HG03060 (cell line): ENCODE results near the gene CLP1.

Experiments used
- ATAC-seq: cut with Tn5 transposase; IDR thresholded peaks from one replicate; pipeline ENCODE4 v1.9.1; 2021; ENCODE audit warnings: low read depth, moderate number of reproducible peaks; ENCODE audit not compliant: unreplicated experiment

The CLP1 gene

DNA sequence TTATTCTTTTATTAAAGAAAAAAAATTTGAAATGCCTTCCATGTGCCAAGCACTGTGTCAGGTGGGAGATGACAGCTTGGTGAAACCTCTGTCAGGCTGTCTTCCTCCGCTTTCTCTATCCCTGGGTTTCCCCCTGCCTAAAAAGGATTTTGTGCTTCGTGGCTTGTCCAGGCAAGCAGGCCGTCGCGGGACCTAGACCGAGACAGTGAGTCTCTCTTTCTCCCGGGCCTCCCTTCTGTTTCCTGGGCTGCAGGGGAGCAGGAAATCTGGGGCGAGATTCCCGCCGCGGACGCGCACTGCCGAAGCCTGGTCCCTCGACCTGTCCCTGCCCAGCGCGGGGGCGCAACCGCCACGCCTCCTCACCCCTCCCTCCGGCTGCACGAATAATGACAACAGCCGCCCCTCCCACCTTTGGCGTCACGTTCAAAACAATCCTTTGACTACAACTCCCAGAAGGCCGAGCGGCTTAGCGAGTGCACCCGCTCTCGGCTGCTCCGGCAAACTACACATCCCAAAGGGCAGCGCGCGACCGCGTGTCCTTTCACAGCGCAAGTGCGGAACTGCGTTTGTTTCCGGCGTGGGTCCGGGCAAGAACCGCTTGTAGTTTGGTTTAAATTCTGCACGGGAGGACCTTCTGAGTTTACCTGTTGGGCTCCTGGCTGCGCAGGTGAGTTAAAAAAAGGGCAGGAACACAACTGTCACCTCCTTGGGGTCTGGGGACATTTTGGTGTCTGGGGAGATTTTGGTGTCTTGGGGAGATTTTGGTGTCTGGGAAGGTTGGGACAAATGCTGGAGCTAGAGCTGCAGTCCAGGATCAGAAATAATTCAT lies at the start of gene CLP1:
Gene CLP1, plus strand, starts transcription at position 569 of the 829 bp plus-strand sequence. CDS start 1,715 bp downstream, outside the sequence.
- ATAC-seq: peak; percentile 100

DNA sequence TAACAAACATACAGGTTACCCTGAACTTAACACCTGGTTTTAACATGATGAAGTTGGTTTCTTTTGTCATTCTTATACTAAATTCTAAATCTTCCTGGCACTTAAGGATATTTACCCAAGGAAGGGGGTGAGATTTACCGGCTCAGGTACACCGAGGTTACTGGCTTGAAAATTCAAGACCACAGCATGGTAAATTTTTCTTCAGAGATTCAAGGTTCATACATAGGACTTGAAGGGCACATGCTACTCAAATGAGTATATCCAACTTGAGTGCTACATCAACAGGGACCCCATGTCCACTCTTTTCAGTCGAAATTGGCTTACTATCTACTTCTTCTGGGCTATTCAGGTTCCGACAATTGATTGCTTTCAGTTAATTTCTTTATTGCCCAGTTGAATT lies 47.4 kb upstream of the CLP1 start:
- ATAC-seq: no peak

DNA sequence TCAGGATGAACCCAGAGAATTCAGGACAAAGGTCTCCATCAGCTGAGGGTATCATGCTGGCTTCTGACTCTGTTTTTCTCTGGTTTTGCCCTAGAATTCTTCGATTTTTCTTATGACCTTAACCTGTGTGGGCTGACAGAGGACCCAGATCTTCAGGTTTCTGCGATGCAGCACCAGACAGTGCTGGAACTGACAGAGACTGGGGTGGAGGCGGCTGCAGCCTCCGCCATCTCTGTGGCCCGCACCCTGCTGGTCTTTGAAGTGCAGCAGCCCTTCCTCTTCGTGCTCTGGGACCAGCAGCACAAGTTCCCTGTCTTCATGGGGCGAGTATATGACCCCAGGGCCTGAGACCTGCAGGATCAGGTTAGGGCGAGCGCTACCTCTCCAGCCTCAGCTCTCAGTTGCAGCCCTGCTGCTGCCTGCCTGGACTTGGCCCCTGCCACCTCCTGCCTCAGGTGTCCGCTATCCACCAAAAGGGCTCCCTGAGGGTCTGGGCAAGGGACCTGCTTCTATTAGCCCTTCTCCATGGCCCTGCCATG lies 43.3 kb upstream of the CLP1 start:
- ATAC-seq: no peak

DNA sequence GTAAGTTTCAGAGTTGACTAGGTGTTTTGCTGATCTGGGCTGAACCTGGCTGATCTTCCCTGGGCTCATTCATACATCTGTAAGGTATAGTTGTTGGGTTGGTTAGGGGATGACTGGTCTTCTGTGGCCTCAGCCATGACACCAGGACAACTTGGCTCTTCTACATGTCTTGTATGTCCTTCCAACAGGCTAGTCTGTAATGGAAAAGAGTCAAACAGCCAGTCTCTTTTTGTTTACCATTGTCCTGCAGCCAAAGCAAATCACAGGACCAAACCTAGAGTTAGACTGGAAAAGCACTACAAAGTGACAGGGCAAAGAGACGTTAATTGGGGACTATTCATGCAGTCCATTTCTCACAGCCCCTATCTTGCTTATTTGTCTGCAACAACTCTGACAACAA lies 42.3 kb upstream of the CLP1 start:
- no peak for ATAC-seq

DNA sequence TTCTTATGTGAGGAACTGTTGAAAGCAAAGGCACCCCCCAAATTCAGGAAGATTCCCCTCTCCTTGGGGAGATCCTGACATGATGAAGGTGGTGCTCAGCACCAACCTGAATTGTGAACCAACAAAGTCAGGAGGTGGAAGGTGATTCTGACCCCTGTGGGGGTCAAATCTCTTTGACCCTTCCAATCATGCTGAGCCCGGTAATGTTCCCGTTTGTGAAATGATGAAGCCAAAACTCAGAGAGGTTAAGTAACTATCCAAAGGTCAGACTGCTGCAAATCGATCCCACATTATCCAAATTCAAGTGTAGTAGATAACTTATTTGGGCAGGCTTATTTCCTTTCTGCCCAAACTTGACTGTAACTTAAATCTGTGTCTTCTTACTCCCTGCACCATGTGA lies 41.0 kb upstream of the CLP1 start:
- no peak for ATAC-seq

DNA sequence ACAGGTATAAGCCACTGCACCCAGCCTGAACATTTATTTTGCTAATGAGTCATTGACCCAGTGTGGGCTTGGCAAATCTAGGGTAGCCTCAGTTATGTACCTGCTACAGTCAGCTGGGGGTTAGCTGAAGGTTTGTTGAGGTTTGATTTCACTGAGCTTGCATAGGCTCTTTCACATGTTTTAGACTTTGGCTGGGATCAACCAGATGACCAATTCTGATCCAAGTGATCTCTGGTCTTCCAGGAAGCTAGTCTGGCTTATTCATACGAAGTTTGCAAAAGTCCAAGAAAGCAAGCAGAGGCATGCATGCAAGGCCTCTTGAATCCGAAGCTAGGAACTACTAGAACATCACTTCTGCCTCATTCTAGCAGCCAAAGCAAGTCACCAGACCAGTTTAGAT lies 39.1 kb upstream of the CLP1 start:
- no peak for ATAC-seq

DNA sequence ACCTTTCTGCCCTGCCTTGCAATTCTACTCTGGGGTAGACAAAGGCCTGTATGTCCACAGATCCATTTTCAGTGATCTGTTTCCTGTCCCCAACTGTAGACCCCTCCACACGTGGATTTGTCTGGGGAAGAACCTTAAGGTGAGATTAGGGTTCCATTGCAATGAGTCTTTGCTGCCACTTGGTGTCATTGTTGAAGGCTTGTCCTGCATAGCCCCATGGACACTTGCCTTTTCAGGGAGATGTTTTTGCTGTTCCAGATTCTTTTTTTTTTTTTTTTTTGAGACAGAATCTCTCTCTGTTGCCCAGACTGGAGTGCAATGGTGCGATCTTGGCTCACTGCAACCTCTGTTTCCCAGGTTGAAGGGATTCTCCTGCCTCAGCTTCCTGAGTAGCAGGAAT lies 38.2 kb upstream of the CLP1 start:
- no peak for ATAC-seq

DNA sequence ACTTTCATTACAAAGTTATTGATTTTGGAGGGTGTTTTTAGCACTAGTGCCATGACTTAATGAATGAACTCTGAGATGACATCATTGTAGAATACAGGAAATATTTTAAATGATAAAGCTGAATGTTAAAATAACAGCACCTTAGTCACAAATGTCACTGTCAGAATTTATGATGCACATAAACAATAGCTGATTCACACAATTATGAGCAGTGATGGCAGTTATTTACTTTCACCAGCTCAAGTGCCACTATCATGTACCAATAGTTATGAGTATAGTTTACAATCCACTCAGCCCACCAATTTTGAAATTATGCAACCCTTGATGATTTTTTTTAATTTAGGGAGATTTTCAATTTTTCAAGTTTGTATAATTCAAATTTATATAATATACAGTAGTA lies 37.1 kb upstream of the CLP1 start:
- no peak for ATAC-seq

DNA sequence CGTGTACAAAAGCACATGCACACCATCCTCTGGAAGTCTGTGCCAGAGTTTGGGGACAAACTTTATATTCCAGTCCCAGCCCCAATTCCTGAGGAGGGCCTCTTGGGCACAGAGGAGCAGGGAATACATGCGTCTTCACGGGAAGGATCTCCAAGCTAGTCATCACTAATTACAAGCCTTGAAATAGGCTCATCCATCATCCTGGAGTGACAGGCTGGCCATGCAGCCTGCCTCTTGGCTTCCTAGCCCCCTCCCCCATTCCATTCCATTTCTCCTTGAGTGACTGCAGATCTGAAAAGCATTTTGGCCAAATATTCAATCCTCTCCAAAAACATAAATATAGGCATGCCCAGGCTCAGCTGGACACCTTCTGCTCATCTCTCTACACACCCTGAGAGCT lies 35.3 kb upstream of the CLP1 start:
- ATAC-seq: no peak

DNA sequence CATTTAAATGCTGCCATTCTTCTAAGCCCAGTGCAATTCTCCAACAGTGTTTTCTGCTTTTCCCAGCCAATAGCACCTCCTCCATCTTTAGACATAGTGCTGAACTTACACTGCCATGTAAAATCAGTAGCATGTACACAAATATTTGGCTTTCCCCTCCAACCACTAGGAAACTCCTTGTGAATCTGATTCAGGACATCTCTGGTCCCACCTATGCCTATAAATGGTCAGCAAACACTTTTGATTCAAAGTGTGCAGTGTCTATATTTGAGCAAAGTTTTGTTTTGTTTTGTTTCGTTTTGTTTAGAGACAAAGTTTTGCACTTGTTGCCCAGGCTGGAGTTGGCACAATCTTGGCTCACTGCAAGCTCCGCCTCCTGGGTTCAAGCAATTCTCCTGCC lies 32.7 kb upstream of the CLP1 start:
- ATAC-seq: no peak

DNA sequence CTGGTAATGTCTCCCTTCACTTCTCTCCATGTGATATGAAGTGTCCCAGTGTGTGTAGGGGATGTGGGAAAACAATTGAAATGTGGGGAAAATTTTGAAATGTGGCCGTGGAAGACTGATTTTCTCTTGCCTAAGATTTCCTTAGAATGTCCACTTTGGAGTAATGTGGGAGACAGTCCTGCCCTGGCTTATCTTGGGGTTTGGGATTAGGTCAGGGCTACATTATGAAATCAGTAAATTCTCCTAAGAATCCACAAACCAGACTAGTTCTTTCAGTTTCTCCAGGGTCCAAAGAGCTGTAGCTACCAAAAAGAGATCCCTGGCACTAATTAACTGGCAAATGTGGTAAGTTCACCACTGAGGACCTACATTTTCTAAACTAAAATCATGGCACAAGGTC lies 30.7 kb upstream of the CLP1 start:
- ATAC-seq: no peak

DNA sequence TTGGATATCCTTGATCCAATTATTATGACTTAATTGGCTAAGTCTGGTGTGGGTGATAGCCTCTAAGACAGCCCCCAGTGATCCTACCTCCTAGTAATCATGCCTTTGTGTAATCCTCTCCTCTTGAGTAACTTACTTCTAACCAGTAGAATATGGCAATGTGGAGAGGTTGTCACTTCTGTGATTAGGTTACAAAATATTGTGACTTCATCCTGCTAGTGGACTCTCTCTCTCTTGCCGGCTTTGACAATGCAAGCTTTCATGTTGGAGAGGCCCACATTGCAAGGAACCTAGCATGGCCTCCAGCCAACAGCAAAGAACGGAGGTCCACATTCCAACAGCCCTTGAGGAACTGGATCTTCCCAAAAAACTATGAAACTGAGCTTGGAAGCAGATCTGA lies 27.4 kb upstream of the CLP1 start:
- no peak for ATAC-seq

DNA sequence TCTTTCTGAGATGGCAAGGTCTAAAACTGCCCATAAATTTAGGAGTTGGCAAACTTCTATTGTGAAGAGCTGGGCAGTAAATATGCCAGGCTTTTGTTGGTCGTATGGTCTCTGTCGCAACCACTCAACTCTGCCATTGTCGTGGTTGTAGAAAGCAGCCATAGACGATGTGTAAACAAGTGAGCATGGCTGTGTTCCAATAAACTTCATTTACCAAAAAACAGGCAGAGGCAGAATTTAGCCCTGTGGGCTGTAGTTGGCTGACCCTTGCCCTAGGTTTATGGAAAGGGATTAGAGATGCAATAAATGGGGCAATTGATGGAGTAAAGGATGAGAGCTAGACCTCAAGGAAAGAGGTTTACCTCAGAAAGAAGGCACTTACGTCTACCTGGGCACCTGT lies 25.4 kb upstream of the CLP1 start:
- no peak for ATAC-seq

DNA sequence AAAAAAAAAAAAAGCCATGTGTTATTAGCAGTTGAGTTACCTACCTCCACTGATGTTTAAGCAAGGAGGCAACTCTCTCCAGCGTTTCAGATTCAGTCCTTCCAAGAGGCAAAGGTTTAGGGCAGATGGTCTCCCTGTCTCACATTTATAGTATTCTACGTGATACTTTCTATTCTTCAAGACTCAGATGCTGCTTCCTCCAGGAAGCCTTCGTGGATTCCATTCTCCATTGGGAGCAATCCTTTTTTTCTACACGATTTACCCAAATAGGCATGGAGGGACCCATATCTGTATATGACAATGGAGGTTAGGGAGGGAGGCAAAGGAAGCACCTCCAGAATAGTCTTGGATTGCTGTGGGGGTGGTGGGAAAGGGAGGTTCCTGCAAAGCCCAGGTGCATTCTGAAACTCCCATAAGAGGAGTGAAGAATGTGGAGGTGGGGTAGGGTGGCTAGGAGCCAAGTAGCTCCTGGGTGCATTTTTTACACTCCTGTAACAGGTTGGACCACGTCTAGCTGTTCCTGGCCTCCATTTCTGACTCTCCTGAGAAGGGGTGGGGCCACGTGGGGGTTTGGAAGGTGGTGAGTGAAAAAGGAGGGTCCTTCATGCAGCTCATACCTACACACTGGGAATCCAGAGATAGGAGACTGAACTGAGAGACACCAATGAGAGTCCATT lies 24.0 kb upstream of the CLP1 start:
- no peak for ATAC-seq

DNA sequence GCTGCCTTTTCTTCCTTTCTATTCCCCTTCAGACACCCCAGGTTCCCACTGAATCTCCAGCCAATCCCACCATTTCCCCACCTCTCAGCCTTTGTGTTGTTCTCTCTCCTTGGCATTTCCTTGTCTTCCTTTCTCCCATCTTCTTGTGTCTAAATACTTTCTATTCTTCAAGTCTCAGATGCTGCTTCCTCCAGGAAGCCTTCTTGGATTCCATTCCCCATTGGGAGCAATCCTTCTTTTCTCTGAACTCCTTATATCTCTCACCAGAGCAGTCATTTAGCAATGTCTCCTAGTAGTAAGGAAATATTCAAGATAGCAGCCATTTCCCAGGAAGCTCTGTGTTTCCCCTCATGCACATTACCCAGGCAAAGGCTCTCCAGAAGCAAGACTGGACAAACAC lies 23.3 kb upstream of the CLP1 start:
- no peak for ATAC-seq

DNA sequence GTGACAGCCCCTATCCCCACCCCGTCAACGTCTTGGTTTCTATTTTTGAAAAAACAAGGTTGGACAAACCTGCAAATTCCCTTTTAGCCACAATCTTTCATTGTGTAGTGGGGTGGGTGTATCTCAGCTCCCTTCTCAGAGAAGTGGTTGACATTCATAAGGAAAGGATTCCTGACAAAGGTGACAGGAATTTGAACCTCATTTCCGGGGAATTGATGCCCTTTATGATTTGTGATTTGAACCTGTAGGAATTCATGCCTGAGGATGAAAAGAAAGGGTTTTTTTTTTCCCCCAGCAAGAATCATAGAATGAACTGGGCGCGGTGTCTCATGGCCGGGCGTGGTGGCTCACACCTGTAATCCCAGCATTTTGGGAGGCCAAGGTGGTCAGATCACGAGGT lies 22.3 kb upstream of the CLP1 start:
- no peak for ATAC-seq

DNA sequence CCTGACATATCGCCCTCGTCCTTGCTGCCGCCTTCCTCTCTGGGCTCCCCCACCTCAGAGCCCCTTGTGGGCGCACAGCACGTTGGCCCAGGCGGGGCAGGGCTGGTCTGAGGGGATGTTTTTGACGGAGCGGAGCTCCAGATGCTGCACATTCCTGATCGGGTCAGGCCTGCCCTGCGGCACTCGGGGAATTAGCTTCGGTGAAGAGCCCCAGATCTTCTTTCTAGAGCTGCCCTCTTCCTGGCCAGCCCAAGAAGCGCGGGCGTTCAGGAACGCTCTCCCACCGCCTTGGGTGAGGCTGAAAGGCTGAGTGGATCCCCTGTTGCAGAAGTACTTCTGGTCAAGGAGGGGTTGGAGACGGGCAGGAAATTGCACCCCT lies 19.9 kb upstream of the CLP1 start:
- ATAC-seq: no peak

DNA sequence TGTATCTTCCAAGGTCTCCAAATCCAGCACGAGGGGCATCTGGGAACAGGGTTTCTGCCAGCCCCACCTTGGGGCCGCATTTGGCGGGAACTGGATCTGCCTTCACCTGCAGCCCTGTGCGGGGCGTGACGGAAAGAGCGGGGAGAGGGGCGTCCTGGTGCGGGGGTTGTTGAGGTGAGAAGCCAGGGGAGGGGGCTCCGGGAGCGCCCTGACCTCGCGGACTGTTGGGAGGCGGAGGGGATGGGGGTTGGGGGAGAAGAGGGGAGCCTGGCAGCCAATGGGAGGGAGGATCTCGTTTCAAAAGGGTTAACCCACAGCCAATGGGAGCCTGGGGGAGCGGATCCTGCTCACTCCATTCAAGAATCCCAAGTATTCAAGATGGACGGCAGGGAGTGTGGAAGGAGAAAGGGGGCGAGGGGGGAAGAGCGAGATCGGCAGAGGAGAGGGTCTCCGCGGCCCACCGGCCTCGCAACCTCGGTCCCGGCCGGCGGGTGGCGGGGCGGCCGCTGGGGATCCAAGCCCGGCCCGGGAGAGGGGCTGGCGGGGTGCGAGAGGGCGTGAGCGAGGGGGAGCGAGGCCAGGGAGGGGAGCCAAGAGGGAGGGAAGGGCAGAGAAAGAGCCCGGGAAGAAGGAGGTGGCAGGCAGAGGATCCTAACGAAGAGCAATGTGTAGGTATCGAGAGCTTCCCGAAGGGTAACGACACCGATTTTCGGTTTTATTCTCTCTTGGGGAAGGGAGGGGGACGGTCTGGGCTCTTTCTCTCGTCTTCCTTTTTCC lies 19.4 kb upstream of the CLP1 start:
- no peak for ATAC-seq

DNA sequence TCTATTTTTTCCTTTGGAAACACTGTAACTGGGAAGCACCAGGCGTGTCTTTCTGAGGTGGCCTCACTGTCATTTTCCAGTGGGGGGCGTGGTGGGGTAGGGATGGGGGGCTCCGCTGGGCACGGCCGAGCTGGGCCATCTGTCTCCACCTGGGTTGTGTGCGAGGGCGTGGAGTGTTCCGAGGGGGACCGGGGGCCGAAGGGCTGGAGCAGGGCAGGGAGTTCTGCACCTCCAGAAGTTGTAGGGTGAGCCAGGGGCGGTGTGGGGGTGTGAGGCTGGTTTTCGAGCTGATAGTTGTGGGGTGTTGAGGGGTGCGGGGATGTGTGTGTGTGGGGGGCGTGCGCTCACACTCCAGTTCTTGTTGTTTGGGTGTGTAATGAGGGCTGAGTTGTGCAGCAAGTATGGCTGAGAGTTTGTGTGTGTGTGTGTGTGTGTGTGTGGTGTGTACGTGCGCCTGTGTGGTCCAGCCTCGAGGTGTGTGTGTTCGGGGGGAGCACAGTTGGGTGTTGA lies 18.7 kb upstream of the CLP1 start:
- no peak for ATAC-seq

DNA sequence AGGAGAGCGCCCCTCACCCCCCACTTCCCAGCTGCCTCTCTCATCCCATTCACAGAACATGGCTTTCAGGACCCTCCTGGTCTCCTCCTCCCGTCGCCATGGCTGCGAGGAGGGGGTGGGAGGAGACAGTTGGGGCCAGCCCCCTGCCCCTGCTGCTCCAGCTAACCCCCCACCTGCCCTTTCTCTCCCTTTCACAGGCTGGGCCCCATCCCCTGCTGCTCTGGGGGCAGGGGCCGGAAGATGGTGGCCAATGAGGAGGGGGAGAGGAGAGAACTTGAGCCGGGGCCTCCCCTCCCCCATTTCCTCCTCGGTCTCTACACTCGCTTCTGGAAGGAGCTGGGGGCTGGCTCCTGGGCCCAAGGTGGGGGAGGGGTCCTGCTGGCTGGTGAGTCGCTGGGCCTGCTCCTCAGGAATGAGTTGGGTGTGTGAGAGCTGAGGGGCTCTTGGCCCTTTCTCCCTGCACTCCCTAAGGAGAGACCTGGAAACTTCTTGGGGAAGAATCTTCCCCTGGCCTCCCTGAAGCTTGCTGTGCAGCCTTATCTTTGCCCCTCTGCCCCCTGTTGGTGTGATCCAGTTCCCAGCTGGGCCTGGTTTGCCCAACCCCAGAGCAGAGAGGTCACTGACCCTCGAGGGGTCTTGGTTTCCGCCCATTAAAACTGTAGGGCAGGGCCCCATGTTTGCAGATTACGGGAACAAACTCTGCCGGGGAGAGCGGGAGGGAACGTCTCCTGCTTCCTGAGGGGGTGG lies 18.1 kb upstream of the CLP1 start:
- no peak for ATAC-seq
